NB4 (cell line): ENCODE results near the gene FOXRED1.

ENCODE experiments used
- MYC ChIP-seq: IDR thresholded peaks from 2 replicates; pipeline ENCODE4 v1.6.1; 2011; ENCODE audit warnings: low read depth, low read length
- POLR2A ChIP-seq: IDR thresholded peaks from 2 replicates; pipeline ENCODE4 v1.6.1; 2011; ENCODE audit warnings: mild to moderate bottlenecking; ENCODE audit not compliant: insufficient read length; ENCODE audit errors: extremely low read depth
- TF ChIP-seq, protein P1 (sequence below): IDR thresholded peaks from one replicate; pipeline ENCODE4 v1.5.1; 2012; ENCODE audit warnings: low read depth, low read length

GRCh38 chr11:126297004-126297403 is 28.1 kb downstream of the FOXRED1 start:
- TF ChIP-seq, protein P1, sequence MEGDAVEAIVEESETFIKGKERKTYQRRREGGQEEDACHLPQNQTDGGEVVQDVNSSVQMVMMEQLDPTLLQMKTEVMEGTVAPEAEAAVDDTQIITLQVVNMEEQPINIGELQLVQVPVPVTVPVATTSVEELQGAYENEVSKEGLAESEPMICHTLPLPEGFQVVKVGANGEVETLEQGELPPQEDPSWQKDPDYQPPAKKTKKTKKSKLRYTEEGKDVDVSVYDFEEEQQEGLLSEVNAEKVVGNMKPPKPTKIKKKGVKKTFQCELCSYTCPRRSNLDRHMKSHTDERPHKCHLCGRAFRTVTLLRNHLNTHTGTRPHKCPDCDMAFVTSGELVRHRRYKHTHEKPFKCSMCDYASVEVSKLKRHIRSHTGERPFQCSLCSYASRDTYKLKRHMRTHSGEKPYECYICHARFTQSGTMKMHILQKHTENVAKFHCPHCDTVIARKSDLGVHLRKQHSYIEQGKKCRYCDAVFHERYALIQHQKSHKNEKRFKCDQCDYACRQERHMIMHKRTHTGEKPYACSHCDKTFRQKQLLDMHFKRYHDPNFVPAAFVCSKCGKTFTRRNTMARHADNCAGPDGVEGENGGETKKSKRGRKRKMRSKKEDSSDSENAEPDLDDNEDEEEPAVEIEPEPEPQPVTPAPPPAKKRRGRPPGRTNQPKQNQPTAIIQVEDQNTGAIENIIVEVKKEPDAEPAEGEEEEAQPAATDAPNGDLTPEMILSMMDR = no peak
- no peak for TF ChIP-seq MYC
- TF ChIP-seq POLR2A = no peak
